GM04503 (cell line): ENCODE results near the gene MFSD12.

Experiments used
- DNase-seq: peaks from one replicate; pipeline ENCODE4 v3.0.0-alpha.2; 2012; ENCODE audit warnings: low read depth

The MFSD12 gene

DNA sequence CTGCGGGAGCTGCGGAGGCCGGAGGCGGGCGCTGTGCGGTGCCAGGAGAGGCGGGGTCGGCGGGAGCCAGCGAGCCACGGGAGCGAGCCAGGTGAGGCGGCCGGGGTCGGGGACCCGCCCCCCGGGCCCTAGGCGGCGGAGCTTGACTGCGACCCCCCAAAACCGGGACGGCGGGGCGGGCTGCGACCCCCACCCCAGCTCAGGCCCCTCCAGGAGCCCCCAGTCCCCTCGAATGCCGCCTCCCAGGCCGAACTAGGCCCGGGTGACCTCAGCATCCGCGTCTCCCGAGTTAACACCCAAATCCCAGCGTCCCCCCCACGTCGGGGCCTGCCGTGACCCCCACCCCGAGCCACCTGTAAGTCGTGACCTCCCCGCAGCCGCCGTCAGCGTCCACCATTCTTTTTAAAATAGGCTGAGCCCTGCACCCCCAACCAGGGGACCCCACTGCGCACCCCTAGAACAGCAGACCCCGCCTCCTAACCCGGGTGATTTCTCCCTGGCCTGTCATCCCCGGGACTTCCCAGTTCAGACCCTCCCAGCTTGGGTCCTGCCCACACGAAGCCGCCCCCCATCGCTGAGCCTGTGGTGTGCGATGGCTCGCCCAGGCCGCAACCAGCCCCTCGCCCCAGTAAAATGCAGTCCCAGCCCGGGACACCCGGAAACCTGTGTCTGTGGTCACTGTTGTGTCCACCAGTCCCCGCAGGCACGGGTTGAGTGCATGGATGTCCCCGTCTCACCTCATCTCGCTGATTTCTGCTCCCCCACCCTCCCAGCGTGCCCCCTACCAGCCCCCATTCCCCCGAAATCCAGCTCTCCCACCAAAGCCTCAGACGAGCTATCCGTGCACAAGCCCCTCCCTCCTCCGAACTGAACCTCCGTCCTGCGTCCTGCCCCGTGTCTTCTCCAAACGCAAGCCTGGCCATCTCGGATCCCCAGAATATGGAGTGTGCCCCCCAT, 50.7 kb downstream of the MFSD12 start:
- no peak for DNase-seq

GRCh38 chr19:3505598-3506383, 51.6 kb downstream of the MFSD12 start, which contains the start of gene FZR1:
FZR1 (plus strand) TSS chr19:3506311; CDS start chr19:3522990, 16,679 bp downstream.
- peak; percentile 88 for DNase-seq

DNA sequence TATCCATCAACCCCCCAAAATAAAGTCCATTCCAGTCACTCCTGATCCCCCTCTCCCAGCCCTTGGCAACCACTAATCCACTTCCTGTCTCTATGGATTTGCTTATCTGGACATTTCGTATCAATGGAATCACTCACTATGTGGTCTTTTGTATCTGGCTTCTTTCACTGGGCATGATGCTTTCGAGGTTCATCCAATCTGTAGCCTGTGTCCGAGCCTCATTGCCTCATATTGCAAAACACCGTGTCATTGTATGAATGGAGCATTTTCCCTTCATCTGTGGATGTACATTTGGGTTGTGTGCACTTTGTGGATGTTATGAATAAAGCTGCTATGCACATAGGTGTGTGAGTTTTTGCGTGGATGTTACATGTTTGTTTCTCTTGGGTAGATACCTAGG, 52.7 kb downstream of the MFSD12 start:
- no peak for DNase-seq

DNA sequence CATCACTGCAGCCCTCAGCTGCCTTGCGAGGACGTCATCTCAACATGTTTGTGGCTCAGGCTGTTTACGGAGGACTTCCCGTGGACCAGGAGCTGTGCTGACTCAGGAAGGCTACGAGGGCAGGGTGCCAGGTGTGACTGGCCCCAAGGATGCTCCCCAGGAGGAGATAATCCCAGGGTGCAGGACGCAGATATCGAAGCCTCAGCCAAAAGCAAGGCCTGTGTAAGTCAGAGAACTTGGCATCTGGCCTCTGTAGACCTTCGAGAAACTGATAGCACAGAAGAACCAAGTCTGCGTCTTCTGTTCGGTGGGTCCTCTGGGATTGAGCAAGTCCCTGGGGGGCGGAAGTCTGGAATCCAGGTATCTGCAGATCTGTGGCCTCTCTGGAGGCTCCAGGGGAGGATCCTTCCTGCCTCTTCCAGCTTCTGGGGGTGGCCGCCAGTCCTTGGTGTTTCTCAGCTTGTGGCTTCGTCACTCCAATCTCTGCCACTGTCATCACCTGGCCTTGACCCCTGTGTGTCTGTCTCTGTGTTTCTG, 54.3 kb downstream of the MFSD12 start:
- DNase-seq: no peak

DNA sequence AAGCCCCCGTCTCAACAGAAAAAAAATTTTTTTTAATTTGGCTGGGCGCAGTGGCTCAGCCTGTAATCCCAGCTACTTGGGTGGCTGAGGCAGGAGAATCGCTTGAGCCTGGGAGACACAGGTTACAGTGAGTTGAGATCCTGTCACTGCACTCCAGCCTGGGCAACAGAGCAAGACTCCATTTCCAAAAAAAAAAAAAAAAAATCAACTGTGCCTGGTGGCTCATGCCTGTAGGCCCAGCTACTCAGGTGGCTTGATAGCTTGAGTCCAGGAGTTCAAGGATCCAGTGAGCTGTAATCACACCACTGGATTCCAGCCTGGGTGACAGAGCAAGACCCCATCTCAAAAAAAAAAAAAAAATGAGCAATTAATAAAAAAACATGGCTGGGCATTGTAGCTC, 55.6 kb downstream of the MFSD12 start:
- no peak for DNase-seq

DNA sequence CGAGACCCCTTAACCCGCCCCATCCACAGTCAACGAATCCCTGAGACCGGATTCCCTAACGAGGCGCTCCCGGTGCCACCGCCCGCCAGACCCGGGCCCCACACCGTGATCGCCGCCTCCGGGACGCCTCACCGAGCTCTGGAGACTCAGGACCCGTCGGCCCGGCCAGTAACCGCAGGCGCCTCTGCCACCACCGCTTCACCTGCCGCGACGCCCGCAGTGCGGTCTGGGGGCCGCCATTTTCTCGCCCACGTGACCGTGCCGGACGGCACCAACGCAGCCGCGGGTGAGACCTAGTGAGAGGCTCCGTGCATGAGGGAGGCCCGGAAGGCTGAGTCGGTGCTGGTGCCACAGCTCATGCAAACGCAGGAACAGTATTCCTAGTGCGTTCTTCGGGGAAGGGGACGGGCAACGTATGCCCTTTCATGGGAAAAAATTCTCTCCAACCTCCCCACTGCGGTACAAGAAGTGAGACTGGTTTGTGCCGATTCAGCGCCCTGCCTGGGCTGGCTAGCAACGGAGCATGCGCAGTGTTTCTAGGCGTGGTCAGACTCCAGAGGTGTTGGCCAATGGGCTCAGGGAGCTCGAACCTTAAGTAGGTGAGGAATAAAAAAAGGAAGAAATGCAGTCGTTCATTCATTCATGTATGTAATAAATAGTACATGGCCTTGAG, 56.8 kb downstream of the MFSD12 start, which contains the start of gene DOHH:
TSS of gene DOHH (minus strand) at position 246 of the 673 bp plus-strand sequence. CDS start 3,860 bp downstream, outside the sequence.
- DNase-seq: peak; percentile 73

GRCh38 chr19:3499738-3500428, 57.5 kb downstream of the MFSD12 start:
- no peak for DNase-seq

GRCh38 chr19:3497757-3498520, 59.4 kb downstream of the MFSD12 start:
- no peak for DNase-seq

GRCh38 chr19:3496392-3497273, 60.8 kb downstream of the MFSD12 start:
- DNase-seq: no peak

- DNase-seq: no peak
Measured at GRCh38 chr19:3494559-3494958, 62.8 kb downstream of the MFSD12 start.
